PC-9 (cell line): ENCODE data around the gene SLC12A3. TPM values are rescaled to one million over a fixed set of nuclear protein-coding genes. Genes with fewer than 3 reads are reported as not detected.

Experiments
- BruUV-seq: library from RNA; stranded (reverse); fragments of 400-500 nt; replicated peaks from 2 replicates; lab custom pipeline; 2021; lab: Mats Ljungman, UMichigan
- CTCF ChIA-PET: fragments of 300-600 bp; sonication (Branson Sonifier 250); formaldehyde crosslinking; loops from one replicate; lab custom pipeline; 2022; ENCODE audit warnings: antibody characterized with exemption; lab: Charles Lee
- POLR2A ChIA-PET: fragments of 300-600 bp; sonication (Branson Sonifier 250); formaldehyde crosslinking; loops from one replicate; lab custom pipeline; 2022; ENCODE audit warnings: antibody characterized with exemption; ENCODE audit not compliant: unreplicated experiment; lab: Charles Lee
- DNase-seq, 2 experiments: peaks; one replicate each; pipeline versions ENCODE4 v3.0.0 to v3.0.0-alpha.2; 2015 to 2022; ENCODE audit warnings: mixed read lengths in 1 of 2
- H2AFZ ChIP-seq: fragments of 200-600 bp; sonication (generic); 2 replicates; pipeline ENCODE4 v1.8.1; 2017; ENCODE audit warnings: antibody characterized with exemption
- H3F3A ChIP-seq: fragments of 200-600 bp; sonication (generic); 2 replicates; pipeline ENCODE4 v1.8.1; 2017; ENCODE audit warnings: antibody characterized with exemption, mild to moderate bottlenecking, low read depth; ENCODE audit not compliant: insufficient read depth
- H3K27ac ChIP-seq: fragments of 200-600 bp; sonication (generic); 2 replicates; pipeline ENCODE4 v1.6.1; 2016; ENCODE audit warnings: mixed run types
- H3K27me3 ChIP-seq: fragments of 200-600 bp; sonication (generic); 2 replicates; pipeline ENCODE4 v1.6.1; 2016; ENCODE audit warnings: low read depth, mixed run types; ENCODE audit not compliant: insufficient read depth
- H3K36me3 ChIP-seq: fragments of 200-600 bp; sonication (generic); 2 replicates; pipeline ENCODE4 v1.6.1; 2016; ENCODE audit warnings: low read depth, mixed run types
- H3K4me1 ChIP-seq: fragments of 200-600 bp; sonication (generic); replicated peaks from 2 replicates; pipeline ENCODE4 v1.6.1; 2016; ENCODE audit warnings: mixed run types; ENCODE audit not compliant: insufficient read depth
- H3K4me2 ChIP-seq: fragments of 200-600 bp; sonication (generic); 2 replicates; pipeline ENCODE4 v1.6.1; 2017; ENCODE audit warnings: mixed run types
- H3K4me3 ChIP-seq: fragments of 200-600 bp; sonication (generic); 2 replicates; pipeline ENCODE4 v1.6.1; 2016; ENCODE audit warnings: mixed run types
- H3K79me2 ChIP-seq: fragments of 200-600 bp; sonication (generic); 2 replicates; pipeline ENCODE4 v1.6.1; 2017; ENCODE audit warnings: low read depth, mixed run types
- H3K9me2 ChIP-seq: fragments of 200-600 bp; sonication (generic); 2 replicates; pipeline ENCODE4 v1.8.1; 2017; ENCODE audit warnings: mild to moderate bottlenecking; ENCODE audit not compliant: insufficient read depth
- H3K9me3 ChIP-seq: fragments of 200-600 bp; sonication (generic); 2 replicates; pipeline ENCODE4 v1.8.1; 2016; ENCODE audit warnings: low read depth; ENCODE audit not compliant: insufficient read depth
- H4K20me1 ChIP-seq: fragments of 200-600 bp; sonication (generic); 2 replicates; pipeline ENCODE4 v1.8.1; 2017; ENCODE audit not compliant: insufficient read depth
- EZH2 ChIP-seq: fragments of 200-600 bp; sonication (generic); IDR thresholded peaks from 2 replicates; pipeline ENCODE4 v1.8.0; 2017; ENCODE audit warnings: antibody characterized with exemption, low read depth
- intact Hi-C: fragments of 100-400 bp; cut with micrococcal nuclease; formaldehyde crosslinking; loops from one replicate; pipeline ENCODE4 v1.10.0; 2022; ENCODE audit not compliant: unreplicated experiment
- total RNA-seq: library from RNA; stranded (reverse); gene quantifications from 2 replicates; pipeline ENCODE4 v1.2.3, GENCODE V29; 2021
- TF ChIP-seq, protein P1 (sequence below): fragments of 200-600 bp; sonication (generic); conservative IDR thresholded peaks from 2 replicates; pipeline ENCODE4 v1.6.1; 2017; ENCODE audit warnings: mixed run types, antibody characterized with exemption, mild to moderate bottlenecking, moderate library complexity

The SLC12A3 gene
- total RNA-seq, 1 experiment from 2014 or later = 0.26 TPM

DNA sequence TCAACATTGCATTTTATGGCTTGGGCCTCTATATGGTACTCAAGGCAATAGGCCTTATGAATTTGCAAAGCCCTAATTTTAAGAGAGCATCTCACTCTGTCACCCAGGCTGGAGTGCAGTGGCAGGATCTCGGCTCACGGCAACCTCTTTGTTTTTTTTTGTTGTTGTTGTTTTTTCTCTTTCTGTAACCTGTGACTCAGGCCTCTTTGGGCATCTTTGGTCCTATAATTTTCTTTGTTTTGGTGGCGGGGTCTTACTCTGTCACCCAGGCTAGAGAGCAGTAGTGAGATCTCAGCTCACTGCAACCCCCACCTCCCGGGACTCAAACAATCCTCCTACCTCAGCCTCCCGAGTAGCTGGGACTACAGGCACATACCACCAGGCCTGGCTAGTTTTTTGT lies 45.1 kb downstream of the SLC12A3 start:
- TF ChIP-seq, protein P1, sequence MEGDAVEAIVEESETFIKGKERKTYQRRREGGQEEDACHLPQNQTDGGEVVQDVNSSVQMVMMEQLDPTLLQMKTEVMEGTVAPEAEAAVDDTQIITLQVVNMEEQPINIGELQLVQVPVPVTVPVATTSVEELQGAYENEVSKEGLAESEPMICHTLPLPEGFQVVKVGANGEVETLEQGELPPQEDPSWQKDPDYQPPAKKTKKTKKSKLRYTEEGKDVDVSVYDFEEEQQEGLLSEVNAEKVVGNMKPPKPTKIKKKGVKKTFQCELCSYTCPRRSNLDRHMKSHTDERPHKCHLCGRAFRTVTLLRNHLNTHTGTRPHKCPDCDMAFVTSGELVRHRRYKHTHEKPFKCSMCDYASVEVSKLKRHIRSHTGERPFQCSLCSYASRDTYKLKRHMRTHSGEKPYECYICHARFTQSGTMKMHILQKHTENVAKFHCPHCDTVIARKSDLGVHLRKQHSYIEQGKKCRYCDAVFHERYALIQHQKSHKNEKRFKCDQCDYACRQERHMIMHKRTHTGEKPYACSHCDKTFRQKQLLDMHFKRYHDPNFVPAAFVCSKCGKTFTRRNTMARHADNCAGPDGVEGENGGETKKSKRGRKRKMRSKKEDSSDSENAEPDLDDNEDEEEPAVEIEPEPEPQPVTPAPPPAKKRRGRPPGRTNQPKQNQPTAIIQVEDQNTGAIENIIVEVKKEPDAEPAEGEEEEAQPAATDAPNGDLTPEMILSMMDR = no peak
- no peak for TF ChIP-seq EZH2
- POLR2A ChIA-PET = no interaction called here
- no peaks in the 10 kb centered on the region for H3K36me3 ChIP-seq
- no peaks in the 10 kb centered on the region for H3F3A ChIP-seq
- no peak for DNase-seq
- H3K27me3 ChIP-seq = no peaks in the 10 kb centered on the region
- CTCF ChIA-PET = no interaction called here
- BruUV-seq = no TSS peak
- no peak overlapping the region for H3K27ac ChIP-seq
- no peak overlapping the region for H3K4me3 ChIP-seq
- H4K20me1 ChIP-seq = no peaks in the 10 kb centered on the region
- H3K9me2 ChIP-seq = no peaks in the 10 kb centered on the region
- H3K9me3 ChIP-seq = no peaks in the 10 kb centered on the region
- H2AFZ ChIP-seq = no peak overlapping the region
- H3K4me2 ChIP-seq = no peak overlapping the region
- intact Hi-C loops = no loop called here
- 0 out of 2 replicates have a peak, but pooled peaks cover 3% of the 10 kb centered on the region for H3K4me1 ChIP-seq
- H3K79me2 ChIP-seq = no peaks in the 10 kb centered on the region

DNA sequence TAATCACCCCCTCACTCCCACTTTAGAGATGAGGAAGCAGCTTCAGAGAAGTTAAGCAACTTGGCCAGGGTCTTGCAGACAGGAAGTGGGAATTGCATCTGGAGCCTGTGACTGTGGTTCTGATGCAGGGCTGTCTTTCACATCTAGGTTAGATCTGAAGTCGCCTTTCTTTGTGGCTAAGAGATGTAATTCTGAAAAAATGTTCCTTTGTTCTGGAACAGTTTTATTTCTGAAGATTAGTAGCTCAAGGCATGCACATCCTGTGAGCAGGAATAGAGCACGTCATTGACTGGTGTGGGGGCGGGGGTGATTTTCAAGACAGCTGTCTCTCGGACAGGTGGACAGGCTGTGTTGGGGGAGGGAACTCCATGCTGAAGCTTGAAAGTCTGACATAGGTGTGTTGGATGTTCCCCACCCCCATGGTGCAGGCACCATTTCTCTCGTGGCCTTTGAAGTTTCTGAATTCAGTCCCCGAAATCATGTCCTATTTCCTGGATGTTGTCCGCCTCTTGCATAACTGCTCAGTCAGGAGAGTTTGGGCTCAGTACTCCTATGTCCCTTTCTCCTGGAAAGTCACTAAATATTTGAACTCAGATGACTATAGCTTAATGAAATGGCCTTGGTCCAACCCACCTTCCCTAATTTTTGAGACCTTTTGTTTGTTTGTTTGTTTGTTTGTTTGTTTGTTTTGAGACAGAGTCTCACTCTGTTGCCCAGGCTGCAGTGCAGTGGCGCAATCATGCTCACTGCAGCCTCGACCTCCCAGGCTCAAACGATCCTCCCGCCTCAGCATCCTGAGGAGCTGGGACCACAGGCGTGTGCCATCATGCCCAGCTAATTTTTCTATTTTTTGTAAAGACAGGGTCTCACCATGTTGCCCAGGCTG lies 45.9 kb downstream of the SLC12A3 start:
- no peaks in the 10 kb centered on the region for H3K79me2 ChIP-seq
- no TSS peak for BruUV-seq
- DNase-seq = no peak
- 0 out of 2 replicates have a peak, but pooled peaks cover 3% of the 10 kb centered on the region for H3K4me1 ChIP-seq
- no peaks in the 10 kb centered on the region for H3K9me2 ChIP-seq
- H3K36me3 ChIP-seq = no peaks in the 10 kb centered on the region
- H2AFZ ChIP-seq = no peak overlapping the region
- H3K27ac ChIP-seq = no peak overlapping the region
- H3K27me3 ChIP-seq = no peaks in the 10 kb centered on the region
- no peak overlapping the region for H3K4me3 ChIP-seq
- intact Hi-C loops = no loop called here
- H3K9me3 ChIP-seq = no peaks in the 10 kb centered on the region
- ChIA-PET POLR2A (interaction anchor here (0.6 kb wide), 1 partner anchor 273 kb away, joined by 4 read pairs; no protein-coding TSS in a partner anchor), CTCF (no interaction called here)
- TF ChIP-seq, protein P1 = no peak
- no peak for TF ChIP-seq EZH2
- H3K4me2 ChIP-seq = no peak overlapping the region
- no peaks in the 10 kb centered on the region for H4K20me1 ChIP-seq
- no peaks in the 10 kb centered on the region for H3F3A ChIP-seq

DNA sequence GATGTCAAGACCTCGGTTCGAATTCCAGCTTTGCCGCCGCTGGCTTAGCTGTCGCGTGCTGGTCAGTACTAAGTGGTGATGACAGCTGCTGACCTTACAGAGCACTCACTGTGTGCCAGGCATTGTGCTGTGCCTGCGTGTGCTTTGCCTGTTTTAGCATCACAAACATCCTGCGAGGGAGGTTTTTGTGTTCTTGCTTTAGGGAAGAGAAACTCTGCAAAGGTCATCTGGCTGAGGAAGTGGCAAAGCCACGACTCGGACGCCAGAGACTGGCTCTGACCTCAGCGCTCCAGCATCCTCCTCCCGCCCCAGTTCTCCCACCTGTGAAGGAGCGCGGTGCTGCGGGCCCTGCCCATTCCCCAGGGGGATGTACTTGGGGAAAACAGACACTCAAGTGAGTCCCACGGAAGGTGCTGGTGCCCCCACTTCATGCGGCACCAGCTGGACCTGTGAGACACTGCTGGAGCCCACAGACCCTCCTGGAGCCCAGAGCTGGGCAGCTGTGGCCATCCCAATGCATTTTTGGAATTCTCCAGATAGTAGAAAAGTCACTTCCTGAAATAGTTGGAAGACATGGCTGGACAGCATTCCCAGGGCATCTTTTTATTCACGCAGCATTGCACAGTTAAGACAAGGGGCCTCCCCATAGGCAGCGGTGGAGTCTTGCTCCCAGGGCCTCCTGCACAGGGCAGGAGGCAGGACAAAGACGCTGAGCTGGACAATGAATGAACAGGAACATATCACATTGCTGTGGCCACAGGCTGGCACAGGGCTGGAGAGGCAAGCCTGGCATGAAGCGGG lies 47.0 kb downstream of the SLC12A3 start:
- Histone ChIP-seq H3K4me3 (no peak overlapping the region), H3K79me2 (no peaks in the 10 kb centered on the region), H3K36me3 (no peaks in the 10 kb centered on the region), H3K9me3 (no peaks in the 10 kb centered on the region), H4K20me1 (no peaks in the 10 kb centered on the region), H3K4me1 (0 out of 2 replicates have a peak, but pooled peaks cover 3% of the 10 kb centered on the region), H3F3A (no peaks in the 10 kb centered on the region), H3K9me2 (no peaks in the 10 kb centered on the region), H3K27me3 (no peaks in the 10 kb centered on the region), H3K4me2 (no peak overlapping the region), H3K27ac (no peak overlapping the region), H2AFZ (no peak overlapping the region)
- ChIA-PET POLR2A (interaction anchor here (0.5 kb wide), 1 partner anchor 20 kb away, joined by 4 read pairs; the partner anchor contains the start of gene HERPUD1), CTCF (no interaction called here)
- no TSS peak for BruUV-seq
- TF ChIP-seq, protein P1 = no peak
- TF ChIP-seq EZH2 = no peak
- intact Hi-C loops = no loop called here
- DNase-seq = no peak
